Caco-2 (cell line): ENCODE data around the gene TRIM6. TPM values are rescaled to one million over a fixed set of nuclear protein-coding genes. Genes with fewer than 3 reads are reported as not detected.

Experiments used
- BruUV-seq: library from RNA; stranded (reverse); fragments of 400-500 nt; replicated peaks from 2 replicates; lab custom pipeline; 2021; lab: Mats Ljungman, UMichigan
- CTCF ChIA-PET: fragments of 300-600 bp; sonication (Branson Sonifier 250); formaldehyde crosslinking; loops from one replicate; lab custom pipeline; 2022; ENCODE audit warnings: antibody characterized with exemption; lab: Charles Lee
- POLR2A ChIA-PET: fragments of 300-600 bp; sonication (Branson Sonifier 250); formaldehyde crosslinking; loops from one replicate; lab custom pipeline; 2022; ENCODE audit warnings: antibody characterized with exemption; lab: Charles Lee
- DNase-seq, 2 experiments: peaks; one replicate each; pipeline versions ENCODE4 v3.0.0 to v3.0.0-alpha.2; 2020 to 2022
- H3K27me3 ChIP-seq: replicated peaks from 2 replicates; pipeline ENCODE4 v1.6.0; 2011; ENCODE audit warnings: low read length; ENCODE audit not compliant: control insufficient read depth, insufficient read depth
- H3K36me3 ChIP-seq: 2 replicates; pipeline ENCODE4 v1.5.1; 2011; ENCODE audit warnings: low read length; ENCODE audit not compliant: control insufficient read depth, insufficient read depth
- H3K4me1 ChIP-seq: fragments of 250-450 bp; sonication (Bioruptor Pico); 2 replicates; pipeline ENCODE4 v1.5.1; 2020; ENCODE audit warnings: mild to moderate bottlenecking
- H3K4me3 ChIP-seq: 2 replicates; pipeline ENCODE4 v1.5.1; 2011; ENCODE audit warnings: low read depth, mild to moderate bottlenecking, control low read depth, low read length
- H3K9me3 ChIP-seq: fragments of 250-450 bp; sonication (Bioruptor Pico); 2 replicates; pipeline ENCODE4 v1.5.1; 2020; ENCODE audit warnings: mild to moderate bottlenecking, moderate library complexity
- H3K27ac Mint-ChIP-seq: one replicate; pipeline ENCODE4 v1.8.0; 2022; ENCODE audit warnings: mixed read lengths; ENCODE audit not compliant: unreplicated experiment
- H3K27me3 Mint-ChIP-seq: one replicate; pipeline ENCODE4 v1.8.0; 2022; ENCODE audit warnings: mixed read lengths; ENCODE audit not compliant: insufficient read depth, unreplicated experiment
- H3K36me3 Mint-ChIP-seq: one replicate; pipeline ENCODE4 v1.8.0; 2022; ENCODE audit warnings: mild to moderate bottlenecking, mixed read lengths; ENCODE audit not compliant: insufficient read depth, unreplicated experiment
- H3K4me1 Mint-ChIP-seq: one replicate; pipeline ENCODE4 v1.8.0; 2022; ENCODE audit warnings: low read depth, mixed read lengths; ENCODE audit not compliant: unreplicated experiment
- H3K4me3 Mint-ChIP-seq: one replicate; pipeline ENCODE4 v1.8.0; 2022; ENCODE audit warnings: mild to moderate bottlenecking, moderate library complexity, mixed read lengths; ENCODE audit not compliant: unreplicated experiment
- H3K9me3 Mint-ChIP-seq: one replicate; pipeline ENCODE4 v1.8.0; 2022; ENCODE audit warnings: mixed read lengths; ENCODE audit not compliant: unreplicated experiment
- intact Hi-C: fragments of 100-400 bp; cut with micrococcal nuclease; formaldehyde crosslinking; loops from one replicate; pipeline ENCODE4 v1.10.0; 2022; ENCODE audit not compliant: unreplicated experiment
- total RNA-seq: library from RNA; stranded (reverse); gene quantifications from 2 replicates; pipeline ENCODE4 v1.2.3, GENCODE V29; 2022
- TF ChIP-seq, protein P1 (sequence below), 2 experiments: fragments of 200-600 bp in 1 of 2; IDR thresholded peaks; 1 replicate in 1 of 2; 2 replicates in 1 of 2; pipeline versions ENCODE4 v1.5.1 to v1.8.0; 2011 to 2022; ENCODE audit warnings: antibody characterized with exemption in 1 of 2, control low read depth in 1 of 2, inconsistent platforms in 1 of 2, low read depth in 1 of 2, low read length in 1 of 2, mild to moderate bottlenecking in 1 of 2, moderate library complexity in 1 of 2; ENCODE audit not compliant: insufficient read depth in 1 of 2, severe bottlenecking in 1 of 2, unreplicated experiment in 1 of 2

Gene TRIM6
- total RNA-seq, 1 experiment from 2014 or later, result 0.43 TPM

- Mint-ChIP-seq H3K36me3 (peaks cover 4% of the 10 kb centered on the region), H3K9me3 (peaks cover 9% of the 10 kb centered on the region), H3K27ac (no peak overlapping the region), H3K4me3 (no peak overlapping the region), H3K27me3 (no peaks in the 10 kb centered on the region), H3K4me1 (no peaks in the 10 kb centered on the region)
- H3K4me1 ChIP-seq, result no peaks in the 10 kb centered on the region
- H3K4me3 ChIP-seq, result no peak overlapping the region
- no peaks in the 10 kb centered on the region for H3K9me3 ChIP-seq
- POLR2A ChIA-PET, result no interaction called here
- DNase-seq, result no peak
- TF ChIP-seq, protein P1, sequence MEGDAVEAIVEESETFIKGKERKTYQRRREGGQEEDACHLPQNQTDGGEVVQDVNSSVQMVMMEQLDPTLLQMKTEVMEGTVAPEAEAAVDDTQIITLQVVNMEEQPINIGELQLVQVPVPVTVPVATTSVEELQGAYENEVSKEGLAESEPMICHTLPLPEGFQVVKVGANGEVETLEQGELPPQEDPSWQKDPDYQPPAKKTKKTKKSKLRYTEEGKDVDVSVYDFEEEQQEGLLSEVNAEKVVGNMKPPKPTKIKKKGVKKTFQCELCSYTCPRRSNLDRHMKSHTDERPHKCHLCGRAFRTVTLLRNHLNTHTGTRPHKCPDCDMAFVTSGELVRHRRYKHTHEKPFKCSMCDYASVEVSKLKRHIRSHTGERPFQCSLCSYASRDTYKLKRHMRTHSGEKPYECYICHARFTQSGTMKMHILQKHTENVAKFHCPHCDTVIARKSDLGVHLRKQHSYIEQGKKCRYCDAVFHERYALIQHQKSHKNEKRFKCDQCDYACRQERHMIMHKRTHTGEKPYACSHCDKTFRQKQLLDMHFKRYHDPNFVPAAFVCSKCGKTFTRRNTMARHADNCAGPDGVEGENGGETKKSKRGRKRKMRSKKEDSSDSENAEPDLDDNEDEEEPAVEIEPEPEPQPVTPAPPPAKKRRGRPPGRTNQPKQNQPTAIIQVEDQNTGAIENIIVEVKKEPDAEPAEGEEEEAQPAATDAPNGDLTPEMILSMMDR (IDR thresholded peaks at IDR 0.05; ENCODE audit: insufficient read depth in 1 of 2, low read depth in 1 of 2, low read length in 1 of 2, severe bottlenecking in 1 of 2, unreplicated experiment in 1 of 2), result no peak
- intact Hi-C loops, result no loop called here
- CTCF ChIA-PET, result no interaction called here
- no TSS peak for BruUV-seq
- H3K36me3 ChIP-seq, result no peaks in the 10 kb centered on the region
- no peaks in the 10 kb centered on the region for H3K27me3 ChIP-seq
Observed at GRCh38 chr11:5631417-5631816, 35.0 kb downstream of the TRIM6 start.

DNA sequence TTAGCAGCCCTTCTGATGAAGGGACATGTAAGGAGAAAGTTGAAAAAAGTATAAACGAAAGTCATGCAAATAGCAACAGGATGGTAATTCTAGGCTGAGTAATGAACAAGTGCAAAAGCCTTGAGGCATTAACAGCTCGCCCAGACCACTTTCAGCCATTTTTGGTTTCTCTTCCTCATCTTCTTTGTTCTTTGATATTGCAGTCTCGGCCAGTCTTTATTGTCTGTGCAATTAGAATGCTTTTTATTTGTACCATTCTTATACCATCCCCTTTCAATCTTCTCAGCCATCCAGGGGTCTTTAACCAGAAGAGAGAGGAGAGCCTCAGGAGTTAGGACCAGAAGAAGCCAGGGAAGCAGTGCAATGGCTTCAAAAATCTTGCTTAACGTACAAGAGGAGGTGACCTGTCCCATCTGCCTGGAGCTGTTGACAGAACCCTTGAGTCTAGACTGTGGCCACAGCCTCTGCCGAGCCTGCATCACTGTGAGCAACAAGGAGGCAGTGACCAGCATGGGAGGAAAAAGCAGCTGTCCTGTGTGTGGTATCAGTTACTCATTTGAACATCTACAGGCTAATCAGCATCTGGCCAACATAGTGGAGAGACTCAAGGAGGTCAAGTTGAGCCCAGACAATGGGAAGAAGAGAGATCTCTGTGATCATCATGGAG, 35.7 kb downstream of the TRIM6 start:
- Mint-ChIP-seq H3K27me3 (no peaks in the 10 kb centered on the region), H3K4me1 (no peaks in the 10 kb centered on the region), H3K4me3 (no peak overlapping the region), H3K9me3 (peaks cover 9% of the 10 kb centered on the region), H3K27ac (no peak overlapping the region), H3K36me3 (peaks cover 4% of the 10 kb centered on the region)
- Histone ChIP-seq H3K4me1 (no peaks in the 10 kb centered on the region), H3K9me3 (no peaks in the 10 kb centered on the region), H3K27me3 (no peaks in the 10 kb centered on the region), H3K4me3 (no peak overlapping the region), H3K36me3 (no peaks in the 10 kb centered on the region)
- CTCF ChIA-PET, result no interaction called here
- DNase-seq, result no peak
- BruUV-seq, result no TSS peak
- TF ChIP-seq, protein P1 (IDR thresholded peaks at IDR 0.05; ENCODE audit: insufficient read depth in 1 of 2, low read depth in 1 of 2, low read length in 1 of 2, severe bottlenecking in 1 of 2, unreplicated experiment in 1 of 2), result no peak
- POLR2A ChIA-PET, result no interaction called here
- intact Hi-C loops, result no loop called here

DNA sequence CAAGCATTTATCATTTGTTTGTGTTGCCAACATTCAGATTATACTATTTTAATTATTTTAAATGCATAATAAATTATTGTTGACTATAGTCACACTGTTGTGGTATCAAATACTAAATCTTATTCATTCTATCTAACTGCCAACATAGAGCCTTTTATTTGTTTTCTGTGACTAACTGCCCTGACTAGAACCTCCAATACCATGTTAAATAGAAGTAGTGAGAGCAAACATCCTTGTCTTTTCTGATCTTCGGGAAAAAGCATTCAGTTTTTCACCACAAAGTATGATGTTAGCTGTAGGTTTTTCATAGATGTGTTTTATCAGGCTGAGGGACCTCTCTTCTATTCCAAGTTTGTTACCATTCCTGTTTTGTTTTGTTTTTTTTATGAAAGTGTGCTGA, 43.5 kb downstream of the TRIM6 start:
- Mint-ChIP-seq H3K27me3 (no peaks in the 10 kb centered on the region), H3K36me3 (peaks cover 11% of the 10 kb centered on the region), H3K4me1 (no peaks in the 10 kb centered on the region), H3K9me3 (no peaks in the 10 kb centered on the region), H3K4me3 (no peak overlapping the region), H3K27ac (no peak overlapping the region)
- Histone ChIP-seq H3K9me3 (no peaks in the 10 kb centered on the region), H3K27me3 (no peaks in the 10 kb centered on the region), H3K4me3 (no peak overlapping the region), H3K4me1 (no peaks in the 10 kb centered on the region), H3K36me3 (no peaks in the 10 kb centered on the region)
- BruUV-seq, result no TSS peak
- CTCF ChIA-PET, result no interaction called here
- DNase-seq, result no peak
- POLR2A ChIA-PET, result no interaction called here
- intact Hi-C loops, result no loop called here
- TF ChIP-seq, protein P1 (IDR thresholded peaks at IDR 0.05; ENCODE audit: insufficient read depth in 1 of 2, low read depth in 1 of 2, low read length in 1 of 2, severe bottlenecking in 1 of 2, unreplicated experiment in 1 of 2), result no peak
